ENCODE measurements around the gene SUCO. TPM values are rescaled to one million over a fixed set of nuclear protein-coding genes. Genes with fewer than 3 reads are reported as not detected.

SUCO gene
- total and polyA plus RNA-seq, 2 of the 8 experiments (the other 6 are each of a cell fraction or from before 2014, with no cell fraction given): 8.3 to 35.8 TPM

DNA sequence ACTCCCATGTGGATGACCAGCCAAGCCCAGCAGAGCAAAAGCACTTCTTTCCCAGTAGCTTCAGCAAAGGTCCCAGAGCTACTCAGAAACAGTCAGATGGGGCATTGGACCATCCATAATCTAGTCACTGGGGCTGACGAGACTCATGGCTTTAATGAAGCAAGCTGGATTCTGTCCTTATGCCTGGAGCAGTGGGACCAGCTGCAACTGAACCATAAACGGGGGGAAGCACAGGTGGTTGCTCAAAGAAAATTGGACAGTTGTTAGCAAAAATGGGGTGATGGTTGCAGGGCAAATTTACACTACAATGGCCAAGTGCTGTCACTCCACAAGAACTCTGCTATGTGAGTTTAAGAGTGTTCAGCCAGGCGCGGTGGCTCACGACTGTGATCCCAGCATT, 108.5 kb downstream of the SUCO start:
- Histone ChIP-seq H4K20me1 (replicated peaks in 1 of 2; ENCODE audit: control insufficient read depth in 1 of 2, insufficient read depth in 2 of 2, low read length in 2 of 2) (no peaks in the 10 kb centered on the region), H2AFZ (ENCODE audit: low read length) (no peak overlapping the region), H3K18ac (ENCODE audit: extremely low read depth, low read length) (no peak overlapping the region), H3K79me1 (ENCODE audit: low read depth, low read length) (no peaks in the 10 kb centered on the region), H3K27ac (ENCODE audit: low read depth, low read length) (no peak overlapping the region), H2AK5ac (ENCODE audit: low read depth, low read length) (no peak overlapping the region), H2BK20ac (ENCODE audit: low read length) (no peak overlapping the region), H2BK120ac (replicated peaks; ENCODE audit: low read depth, low read length) (no peak overlapping the region), H2BK15ac (ENCODE audit: low read length) (no peak overlapping the region), H3K9ac (replicated peaks in 1 of 4; ENCODE audit: extremely low read depth in 1 of 4, low read depth in 3 of 4, low read length in 3 of 4) (no peak overlapping the region), H2BK5ac (ENCODE audit: low read depth, low read length) (no peak overlapping the region), H3K56ac (replicated peaks; ENCODE audit: insufficient read length, low read depth, low read length) (no peak overlapping the region), H3K4me3 (ENCODE audit: extremely low read depth in 1 of 4, insufficient read depth in 2 of 4, low read depth in 3 of 4, low read length in 4 of 4) (no peak overlapping the region), H4K8ac (ENCODE audit: extremely low read depth, insufficient read depth, low read length) (no peak overlapping the region), H3K9me3 (ENCODE audit: insufficient read depth in 2 of 2, low read depth in 1 of 2, low read length in 1 of 2) (no peaks in the 10 kb centered on the region; a peak in 1 of 4 replicates), H3K14ac (ENCODE audit: insufficient read length) (no peak overlapping the region), H2BK12ac (ENCODE audit: low read depth, low read length) (no peak overlapping the region), H4K5ac (ENCODE audit: insufficient read length, low read depth, low read length) (no peak overlapping the region), H3K36me3 (ENCODE audit: control insufficient read depth in 2 of 4, insufficient read depth in 4 of 4, low read length in 3 of 4) (no peaks in the 10 kb centered on the region), H3K27me3 (replicated peaks in 1 of 4; ENCODE audit: control insufficient read depth in 3 of 4, extremely low read depth in 1 of 4, insufficient read depth in 3 of 4, low read length in 3 of 4) (no peaks in the 10 kb centered on the region), H3K23me2 (ENCODE audit: low read depth, low read length) (no peaks in the 10 kb centered on the region), H3K79me2 (ENCODE audit: control insufficient read depth in 1 of 2, insufficient read depth in 2 of 2, low read length in 2 of 2) (no peaks in the 10 kb centered on the region), H3K4me1 (replicated peaks in 1 of 4; ENCODE audit: control insufficient read depth in 3 of 4, insufficient read depth in 4 of 4, low read length in 3 of 4) (no peaks in the 10 kb centered on the region), H4K91ac (replicated peaks; ENCODE audit: insufficient read length, low read length) (no peak overlapping the region), H3K4me2 (ENCODE audit: insufficient read depth in 1 of 2, low read depth in 2 of 2, low read length in 2 of 2) (no peak overlapping the region), H3K4ac (replicated peaks; ENCODE audit: insufficient read length, low read depth, low read length) (no peak overlapping the region), H3K23ac (ENCODE audit: insufficient read length) (no peak overlapping the region)
- TF ChIP-seq TBP (IDR thresholded peaks at IDR 0.05; ENCODE audit: low read depth, low read length): no peak
- TF ChIP-seq SRF (IDR thresholded peaks at IDR 0.05; ENCODE audit: low read depth, low read length): no peak
- no peak for TF ChIP-seq EZH2 (IDR thresholded peaks at IDR 0.05; ENCODE audit: low read depth, low read length, severe bottlenecking)
- no peak for TF ChIP-seq RBBP5 (IDR thresholded peaks at IDR 0.05; ENCODE audit: borderline replicate concordance, low read depth, low read length)
- TF ChIP-seq SP2 (IDR thresholded peaks at IDR 0.05; ENCODE audit: low read length): no peak
- no peak for TF ChIP-seq RAD21 (IDR thresholded peaks at IDR 0.05 in 1 of 2, conservative IDR thresholded peaks at IDR 0.05 in 1 of 2; ENCODE audit: low read depth in 2 of 2, low read length in 2 of 2)
- TF ChIP-seq PHF8 (conservative IDR thresholded peaks at IDR 0.05; ENCODE audit: low read depth, low read length): no peak
- no peak for TF ChIP-seq CHD1 (IDR thresholded peaks at IDR 0.05; ENCODE audit: low read depth, low read length)
- no peak for TF ChIP-seq BCL11A (IDR thresholded peaks at IDR 0.05; ENCODE audit: low read depth in 2 of 2, low read length in 2 of 2)
- TF ChIP-seq SIX5 (IDR thresholded peaks at IDR 0.05; ENCODE audit: low read depth, low read length): no peak
- no peak for TF ChIP-seq SIN3A (conservative IDR thresholded peaks at IDR 0.05 in 1 of 2, IDR thresholded peaks at IDR 0.05 in 1 of 2; ENCODE audit: low read depth in 1 of 2, low read length in 2 of 2)
- TF ChIP-seq MAFK (IDR thresholded peaks at IDR 0.05; ENCODE audit: low read depth, low read length): no peak
- TF ChIP-seq, protein P1, sequence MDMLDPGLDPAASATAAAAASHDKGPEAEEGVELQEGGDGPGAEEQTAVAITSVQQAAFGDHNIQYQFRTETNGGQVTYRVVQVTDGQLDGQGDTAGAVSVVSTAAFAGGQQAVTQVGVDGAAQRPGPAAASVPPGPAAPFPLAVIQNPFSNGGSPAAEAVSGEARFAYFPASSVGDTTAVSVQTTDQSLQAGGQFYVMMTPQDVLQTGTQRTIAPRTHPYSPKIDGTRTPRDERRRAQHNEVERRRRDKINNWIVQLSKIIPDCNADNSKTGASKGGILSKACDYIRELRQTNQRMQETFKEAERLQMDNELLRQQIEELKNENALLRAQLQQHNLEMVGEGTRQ (IDR thresholded peaks at IDR 0.05; ENCODE audit: low read length): no peak
- TF ChIP-seq SIRT6 (IDR thresholded peaks at IDR 0.05; ENCODE audit: low read length): no peak
- WGBS, 2 experiments (ENCODE audit: extremely low coverage in 1 of 2, insufficient coverage in 1 of 2, insufficient read length in 1 of 2, insufficient replicate concordance in 2 of 2, low coverage in 1 of 2, low lambda C conversion rate in 2 of 2, missing lambda C conversion rate in 1 of 2): 74% methylated on average over 5 of the region's 5 CpGs; no CpG with 5 or more reads in 1 of the 2 experiments
- CTCF ChIA-PET (ENCODE audit: partially characterized antibody): interaction anchor here (0.9 to 1.6 kb wide), 3 partner anchors 10 to 86 kb away, joined by 3 to 4 read pairs (median 3); no protein-coding TSS in a partner anchor
- DNase-seq (ENCODE audit: low read depth in 1 of 2, low spot score in 2 of 2) (no peak), FAIRE-seq (no peak)
- POLR2A ChIA-PET (ENCODE audit: partially characterized antibody): no interaction called here
